ENCODE results near the gene KMT2E. TPM values are rescaled to one million over a fixed set of nuclear protein-coding genes. Genes with fewer than 3 reads are reported as not detected.

Gene KMT2E
- total RNA-seq, 1 experiment from 2014 or later, result 52.3 TPM

DNA sequence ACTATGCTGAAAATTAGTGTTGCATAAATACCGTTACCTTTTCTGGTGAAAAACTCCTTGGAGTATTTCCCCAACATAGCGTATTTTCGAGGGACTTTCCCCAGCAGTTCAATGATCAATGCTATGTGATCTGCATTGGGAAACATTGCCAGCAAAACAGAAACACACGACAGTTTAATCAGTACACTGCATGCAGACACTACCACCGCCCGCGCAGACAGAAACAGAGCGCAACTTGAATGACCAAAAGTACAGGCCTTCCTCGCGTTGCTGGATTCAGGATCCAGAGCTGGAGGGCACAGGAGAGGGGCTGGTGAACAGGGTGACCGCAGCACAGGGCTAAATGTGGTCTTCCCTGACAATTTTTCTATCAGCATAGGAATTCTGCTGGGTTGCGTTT, 111.7 kb downstream of the KMT2E start (continued):
- TF ChIP-seq, protein P1, sequence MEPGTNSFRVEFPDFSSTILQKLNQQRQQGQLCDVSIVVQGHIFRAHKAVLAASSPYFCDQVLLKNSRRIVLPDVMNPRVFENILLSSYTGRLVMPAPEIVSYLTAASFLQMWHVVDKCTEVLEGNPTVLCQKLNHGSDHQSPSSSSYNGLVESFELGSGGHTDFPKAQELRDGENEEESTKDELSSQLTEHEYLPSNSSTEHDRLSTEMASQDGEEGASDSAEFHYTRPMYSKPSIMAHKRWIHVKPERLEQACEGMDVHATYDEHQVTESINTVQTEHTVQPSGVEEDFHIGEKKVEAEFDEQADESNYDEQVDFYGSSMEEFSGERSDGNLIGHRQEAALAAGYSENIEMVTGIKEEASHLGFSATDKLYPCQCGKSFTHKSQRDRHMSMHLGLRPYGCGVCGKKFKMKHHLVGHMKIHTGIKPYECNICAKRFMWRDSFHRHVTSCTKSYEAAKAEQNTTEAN (CRISPR knock-in tag; IDR thresholded peaks at IDR 0.05), result no peak
- TF ChIP-seq ETV6 (CRISPR knock-in tag; IDR thresholded peaks at IDR 0.05), result no peak
- TF ChIP-seq SMAD4 (CRISPR knock-in tag; IDR thresholded peaks at IDR 0.05), result no peak
- TF ChIP-seq STAT6 (CRISPR knock-in tag; conservative IDR thresholded peaks at IDR 0.05; ENCODE audit: low read depth), result no peak
- TF ChIP-seq ZNF138 (CRISPR knock-in tag; conservative IDR thresholded peaks at IDR 0.05), result no peak
- TF ChIP-seq, protein P2, sequence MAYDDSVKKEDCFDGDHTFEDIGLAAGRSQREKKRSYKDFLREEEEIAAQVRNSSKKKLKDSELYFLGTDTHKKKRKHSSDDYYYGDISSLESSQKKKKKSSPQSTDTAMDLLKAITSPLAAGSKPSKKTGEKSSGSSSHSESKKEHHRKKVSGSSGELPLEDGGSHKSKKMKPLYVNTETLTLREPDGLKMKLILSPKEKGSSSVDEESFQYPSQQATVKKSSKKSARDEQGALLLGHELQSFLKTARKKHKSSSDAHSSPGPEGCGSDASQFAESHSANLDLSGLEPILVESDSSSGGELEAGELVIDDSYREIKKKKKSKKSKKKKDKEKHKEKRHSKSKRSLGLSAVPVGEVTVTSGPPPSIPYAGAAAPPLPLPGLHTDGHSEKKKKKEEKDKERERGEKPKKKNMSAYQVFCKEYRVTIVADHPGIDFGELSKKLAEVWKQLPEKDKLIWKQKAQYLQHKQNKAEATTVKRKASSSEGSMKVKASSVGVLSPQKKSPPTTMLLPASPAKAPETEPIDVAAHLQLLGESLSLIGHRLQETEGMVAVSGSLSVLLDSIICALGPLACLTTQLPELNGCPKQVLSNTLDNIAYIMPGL (CRISPR knock-in tag; IDR thresholded peaks at IDR 0.05), result no peak
- no peak for TF ChIP-seq GTF2I (CRISPR knock-in tag; conservative IDR thresholded peaks at IDR 0.05)

GRCh38 chr7:105126436-105126975, 112.5 kb downstream of the KMT2E start:
- no peaks in the 10 kb centered on the region for H3K27me3 Mint-ChIP-seq (ENCODE audit: low read depth)
- DNase-seq (ENCODE audit: low spot score) (no peak), ATAC-seq (no peak)
- H3K4me3 Mint-ChIP-seq, result no peak overlapping the region
- H3K36me3 Mint-ChIP-seq, result peaks cover 19% of the 10 kb centered on the region
- H3K4me1 Mint-ChIP-seq, result peaks cover 13% of the 10 kb centered on the region
- no peaks in the 10 kb centered on the region for H3K9me3 Mint-ChIP-seq
- peak overlapping the region; percentile 60; the same call in 1 of the 2 replicates for H3K27ac Mint-ChIP-seq
- TF ChIP-seq GRHL2 (CRISPR knock-in tag; IDR thresholded peaks at IDR 0.05; ENCODE audit: insufficient replicate concordance, severe bottlenecking), result no peak
- TF ChIP-seq NR2C2 (CRISPR knock-in tag; IDR thresholded peaks at IDR 0.05), result no peak
- TF ChIP-seq FOXP4 (CRISPR knock-in tag; IDR thresholded peaks at IDR 0.05), result no peak
- no peak for TF ChIP-seq ZBTB21 (CRISPR knock-in tag; IDR thresholded peaks at IDR 0.05; ENCODE audit: borderline replicate concordance)
- TF ChIP-seq SP1 (CRISPR knock-in tag; conservative IDR thresholded peaks at IDR 0.05), result no peak
- TF ChIP-seq ELF4 (CRISPR knock-in tag; IDR thresholded peaks at IDR 0.05; ENCODE audit: low read depth), result no peak
- no peak for TF ChIP-seq NFE2L1 (CRISPR knock-in tag; IDR thresholded peaks at IDR 0.05)
- TF ChIP-seq CDX4 (CRISPR knock-in tag; IDR thresholded peaks at IDR 0.05; ENCODE audit: borderline replicate concordance), result no peak
- no peak for TF ChIP-seq RELA (CRISPR knock-in tag; IDR thresholded peaks at IDR 0.05; ENCODE audit: borderline replicate concordance)
- no peak for TF ChIP-seq ESRRA (CRISPR knock-in tag; IDR thresholded peaks at IDR 0.05; ENCODE audit: borderline replicate concordance)
- no peak for TF ChIP-seq NFATC4 (CRISPR knock-in tag; IDR thresholded peaks at IDR 0.05)
- TF ChIP-seq NR1H2 (CRISPR knock-in tag; IDR thresholded peaks at IDR 0.05), result no peak
- TF ChIP-seq ATF1 (CRISPR knock-in tag; IDR thresholded peaks at IDR 0.05), result no peak
- TF ChIP-seq, protein P3, sequence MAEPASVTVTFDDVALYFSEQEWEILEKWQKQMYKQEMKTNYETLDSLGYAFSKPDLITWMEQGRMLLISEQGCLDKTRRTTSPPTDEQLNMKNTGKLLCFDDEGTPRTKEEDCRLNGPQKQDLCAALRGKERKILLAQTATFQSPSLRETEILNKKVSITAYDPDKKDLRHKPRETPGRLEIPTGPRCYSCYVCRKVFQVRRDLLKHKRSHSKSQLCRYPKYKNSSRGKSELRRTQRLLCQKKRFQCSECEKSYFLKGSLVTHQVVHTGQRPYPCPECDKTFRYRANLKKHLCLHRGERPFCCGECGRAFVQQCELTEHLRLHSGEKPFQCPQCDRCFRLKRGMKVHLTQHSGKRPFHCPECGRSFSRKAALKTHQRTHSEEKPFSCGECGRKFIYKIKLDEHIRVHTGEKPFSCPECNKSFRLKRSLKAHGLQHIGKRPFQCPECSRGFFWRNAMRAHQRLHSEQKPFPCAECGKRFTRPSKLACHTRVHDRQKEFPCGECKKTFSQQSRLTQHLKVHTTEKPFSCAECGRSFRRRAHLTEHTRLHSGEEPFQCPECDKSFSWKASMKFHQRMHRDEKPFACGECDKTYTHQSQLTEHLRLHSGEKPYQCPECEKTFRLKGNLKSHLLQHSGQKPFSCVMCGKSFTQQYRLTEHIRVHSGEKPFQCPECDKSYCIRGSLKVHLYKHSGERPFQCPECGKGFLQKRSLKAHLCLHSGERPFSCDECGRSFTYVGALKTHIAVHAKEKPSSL (CRISPR knock-in tag; conservative IDR thresholded peaks at IDR 0.05), result no peak
- TF ChIP-seq TCF7 (CRISPR knock-in tag; IDR thresholded peaks at IDR 0.05; ENCODE audit: low read depth), result no peak
- no peak for TF ChIP-seq CREM (CRISPR knock-in tag; IDR thresholded peaks at IDR 0.05)
- TF ChIP-seq CTCF (IDR thresholded peaks at IDR 0.05), result no peak
- ChIA-PET POLR2A (no interaction called here), CTCF (interaction anchor here (1.0 kb wide), 1 partner anchor 10 kb away, joined by 4 read pairs; no protein-coding TSS in a partner anchor)
